ENCODE data around the gene TNNI2. TPM values are rescaled to one million over a fixed set of nuclear protein-coding genes. Genes with fewer than 3 reads are reported as not detected.

TNNI2 gene
- total and polyA plus RNA-seq, 2 experiments from 2014 or later, result 0.73 to 5.5 TPM

DNA sequence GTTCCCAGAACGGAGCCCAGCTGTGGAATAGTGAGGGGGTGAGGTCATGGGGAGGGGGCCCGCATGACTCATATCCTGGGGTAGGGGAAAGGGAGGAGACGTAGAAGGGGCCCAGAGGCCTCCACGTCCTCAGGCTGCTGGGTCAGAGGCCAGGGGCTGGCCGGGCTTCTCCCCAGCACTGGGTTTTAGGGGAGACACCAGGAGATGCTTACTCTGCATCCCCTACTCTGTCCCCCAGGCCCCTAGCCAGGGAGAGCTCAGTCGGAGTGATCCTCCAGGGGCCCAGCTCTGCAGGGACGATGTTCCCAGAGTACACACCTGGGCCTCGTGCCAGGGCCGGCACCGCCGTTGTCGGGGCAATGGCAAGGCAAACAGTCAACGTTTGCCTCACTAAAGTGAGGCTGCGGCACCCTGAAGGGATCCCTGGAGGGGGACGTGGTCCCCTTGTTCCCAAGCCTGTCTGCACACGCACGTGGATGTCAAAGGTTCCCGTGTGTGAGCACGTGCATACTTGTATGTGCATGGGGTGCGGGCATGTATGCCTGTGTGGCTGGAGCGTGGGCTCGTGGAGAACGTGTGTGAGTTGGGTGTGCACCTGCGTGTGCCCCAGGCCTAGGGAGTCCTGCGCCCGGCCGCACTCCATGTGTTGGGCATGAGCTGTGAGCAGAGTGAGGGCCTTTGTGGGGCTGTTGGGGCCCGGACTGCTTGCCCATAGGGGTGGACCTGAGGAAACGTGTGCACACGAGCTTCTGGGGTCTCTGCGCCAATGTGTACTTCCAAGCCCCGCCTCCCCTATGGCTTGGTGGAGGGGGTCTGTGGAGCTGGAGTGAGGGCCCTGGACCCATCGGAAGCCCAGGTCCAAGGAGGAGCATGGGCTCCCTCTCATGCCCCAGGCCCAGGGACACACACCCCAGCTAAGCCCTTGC lies 38.7 kb downstream of the TNNI2 start:
- Histone ChIP-seq H3K27ac (peak overlapping the region; percentile 99), H4K20me1 (ENCODE audit: insufficient read depth, poor library complexity, severe bottlenecking) (no peaks in the 10 kb centered on the region), H3K36me3 (replicated peaks; ENCODE audit: insufficient read depth, low read depth) (no peaks in the 10 kb centered on the region), H3K79me2 (no peaks in the 10 kb centered on the region), H3K9me2 (replicated peaks; ENCODE audit: insufficient read depth) (no peaks in the 10 kb centered on the region), H3K9me3 (ENCODE audit: low read depth) (no peaks in the 10 kb centered on the region), H3K4me1 (ENCODE audit: insufficient read depth) (peaks cover 59% of the 10 kb centered on the region), H2AFZ (no peak overlapping the region), H3K27me3 (no peaks in the 10 kb centered on the region), H3K4me3 (no peak overlapping the region), H3K4me2 (peak overlapping the region; percentile 73)
- TF ChIP-seq EZH2phosphoT487 (IDR thresholded peaks at IDR 0.05; ENCODE audit: low read depth, severe bottlenecking, unreplicated experiment) (no peak), EZH2 (IDR thresholded peaks at IDR 0.05; ENCODE audit: borderline replicate concordance) (no peak)
- peak; percentile 61 for DNase-seq (ENCODE audit: low spot score)
- 67% methylated on average over 28 of the region's 33 CpGs for WGBS (ENCODE audit: low lambda C conversion rate, missing lambda C conversion rate)

DNA sequence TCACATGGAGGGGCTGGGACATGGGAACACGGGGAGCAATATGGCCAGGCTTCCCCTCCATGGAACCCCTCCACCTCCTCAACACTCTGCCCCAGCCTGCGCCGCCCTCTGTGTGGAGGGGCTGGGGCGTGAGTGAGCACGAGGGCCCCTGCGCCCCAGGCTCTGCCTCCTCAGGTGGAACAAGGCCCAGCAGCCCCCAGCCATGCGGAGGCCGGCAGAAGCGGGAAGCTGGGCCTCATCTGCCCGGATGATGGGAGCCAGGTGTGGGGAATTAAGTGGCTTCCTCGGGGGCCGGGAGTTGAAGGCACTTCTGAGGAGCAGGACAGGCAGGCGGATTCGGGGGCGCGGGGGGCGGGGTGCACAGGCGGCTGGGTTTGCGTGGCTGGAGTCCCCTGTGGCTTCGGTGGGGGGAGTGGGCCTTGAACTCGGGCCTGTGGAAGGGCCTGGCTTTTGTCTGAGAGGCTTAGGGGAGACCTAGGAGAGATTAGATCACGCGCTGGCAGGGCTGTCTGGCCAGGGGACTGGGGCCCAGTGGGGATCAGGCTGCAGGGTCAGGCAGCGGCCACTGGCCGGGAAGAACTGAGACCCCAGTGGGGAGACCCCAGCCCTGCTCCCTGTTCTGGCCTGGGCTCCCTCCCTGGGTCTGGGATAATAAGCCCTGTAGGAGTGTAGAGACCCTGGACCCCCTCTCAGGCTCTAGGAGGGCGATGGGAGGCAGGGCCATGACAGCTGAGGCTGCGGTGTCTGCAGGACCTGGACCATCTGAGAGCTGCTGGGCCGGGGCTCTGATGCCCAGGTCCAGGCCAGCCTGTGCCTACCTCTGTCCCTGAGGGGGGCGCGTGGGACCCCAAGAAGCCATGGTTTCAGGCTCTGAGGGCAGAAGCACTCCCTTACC lies 39.6 kb downstream of the TNNI2 start:
- H3K79me2 ChIP-seq, result no peaks in the 10 kb centered on the region
- H3K9me3 ChIP-seq (ENCODE audit: low read depth), result no peaks in the 10 kb centered on the region
- no peak for TF ChIP-seq EZH2phosphoT487 (IDR thresholded peaks at IDR 0.05; ENCODE audit: low read depth, severe bottlenecking, unreplicated experiment)
- no peaks in the 10 kb centered on the region for H3K36me3 ChIP-seq (replicated peaks; ENCODE audit: insufficient read depth, low read depth)
- no peaks in the 10 kb centered on the region for H4K20me1 ChIP-seq (ENCODE audit: insufficient read depth, poor library complexity, severe bottlenecking)
- no peaks in the 10 kb centered on the region for H3K9me2 ChIP-seq (replicated peaks; ENCODE audit: insufficient read depth)
- peaks cover 61% of the 10 kb centered on the region for H3K4me1 ChIP-seq (ENCODE audit: insufficient read depth)
- peak; percentile 66 for DNase-seq (ENCODE audit: low spot score)
- H3K27me3 ChIP-seq, result no peaks in the 10 kb centered on the region
- peak overlapping the region; percentile 73 for H3K4me2 ChIP-seq
- H2AFZ ChIP-seq, result no peak overlapping the region
- 70% methylated on average over 21 of the region's 30 CpGs for WGBS (ENCODE audit: low lambda C conversion rate, missing lambda C conversion rate)
- peak overlapping the region; percentile 99 for H3K27ac ChIP-seq
- no peak overlapping the region for H3K4me3 ChIP-seq

GRCh38 chr11:1879342-1879940 lies 40.7 kb downstream of the TNNI2 start:
- H3K27ac ChIP-seq, result peak overlapping the region; percentile 99
- DNase-seq (ENCODE audit: low spot score), result no peak
- no peak for TF ChIP-seq EZH2 (IDR thresholded peaks at IDR 0.05; ENCODE audit: borderline replicate concordance)
- TF ChIP-seq CTCF (IDR thresholded peaks at IDR 0.05; ENCODE audit: poor library complexity), result no peak
- TF ChIP-seq EZH2phosphoT487 (IDR thresholded peaks at IDR 0.05; ENCODE audit: low read depth, severe bottlenecking, unreplicated experiment), result no peak
- no peak overlapping the region for H3K4me3 ChIP-seq
- H3K9me3 ChIP-seq (ENCODE audit: low read depth), result no peaks in the 10 kb centered on the region
- H3K36me3 ChIP-seq (replicated peaks; ENCODE audit: insufficient read depth, low read depth), result no peaks in the 10 kb centered on the region
- H3K4me2 ChIP-seq, result no peak overlapping the region
- H4K20me1 ChIP-seq (ENCODE audit: insufficient read depth, poor library complexity, severe bottlenecking), result no peaks in the 10 kb centered on the region
- no peaks in the 10 kb centered on the region for H3K79me2 ChIP-seq
- H3K9me2 ChIP-seq (replicated peaks; ENCODE audit: insufficient read depth), result no peaks in the 10 kb centered on the region
- no peak overlapping the region for H2AFZ ChIP-seq
- peaks cover 61% of the 10 kb centered on the region for H3K4me1 ChIP-seq (ENCODE audit: insufficient read depth)
- no peaks in the 10 kb centered on the region for H3K27me3 ChIP-seq
- 92% methylated on average over 13 of the region's 13 CpGs for WGBS (ENCODE audit: low lambda C conversion rate, missing lambda C conversion rate)

DNA sequence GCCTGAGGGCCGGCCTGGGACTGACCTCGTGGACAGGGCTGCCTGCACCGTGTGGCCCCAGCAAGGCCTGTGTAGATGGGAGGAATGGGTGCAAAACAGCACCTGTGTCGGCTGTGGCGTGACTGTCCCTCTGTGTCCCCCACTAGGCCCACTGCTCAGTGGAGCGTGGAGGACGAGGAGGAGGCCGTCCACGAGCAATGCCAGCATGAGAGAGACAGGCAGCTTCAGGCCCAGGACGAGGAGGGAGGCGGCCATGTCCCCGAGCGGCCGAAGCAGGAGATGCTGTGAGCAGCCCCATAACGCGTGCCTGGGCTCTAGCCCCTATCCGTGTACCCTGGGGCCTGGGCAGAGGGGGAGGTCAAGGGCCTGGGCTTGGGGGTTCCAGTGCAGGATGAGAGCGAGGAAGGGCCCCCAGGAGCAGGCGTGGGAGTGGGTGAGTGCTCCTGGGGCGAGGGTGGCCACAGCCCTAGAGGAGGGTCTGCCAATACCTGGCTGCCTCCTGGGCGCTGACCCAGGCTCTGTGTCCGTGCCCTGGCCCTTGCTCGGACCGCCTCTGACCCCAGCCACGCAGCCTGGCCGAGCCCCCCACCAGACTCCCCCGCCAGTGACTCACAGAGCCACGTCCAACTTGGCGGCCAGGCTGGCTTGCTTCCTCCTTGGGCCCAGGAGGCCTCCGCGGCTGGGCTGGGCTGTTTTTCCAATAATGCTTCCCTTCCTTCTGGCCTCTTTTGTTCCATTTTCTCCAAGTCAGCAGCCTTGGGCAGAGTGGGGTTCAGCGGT lies 41.4 kb downstream of the TNNI2 start:
- no peaks in the 10 kb centered on the region for H3K9me2 ChIP-seq (replicated peaks; ENCODE audit: insufficient read depth)
- no peak overlapping the region for H2AFZ ChIP-seq
- no peaks in the 10 kb centered on the region for H3K79me2 ChIP-seq
- peak overlapping the region; percentile 99 for H3K27ac ChIP-seq
- peak; percentile 30 for DNase-seq (ENCODE audit: low spot score)
- H3K36me3 ChIP-seq (replicated peaks; ENCODE audit: insufficient read depth, low read depth), result no peaks in the 10 kb centered on the region
- H3K9me3 ChIP-seq (ENCODE audit: low read depth), result no peaks in the 10 kb centered on the region
- H3K4me1 ChIP-seq (ENCODE audit: insufficient read depth), result peaks cover 55% of the 10 kb centered on the region
- no peaks in the 10 kb centered on the region for H4K20me1 ChIP-seq (ENCODE audit: insufficient read depth, poor library complexity, severe bottlenecking)
- no peaks in the 10 kb centered on the region for H3K27me3 ChIP-seq
- WGBS (ENCODE audit: low lambda C conversion rate, missing lambda C conversion rate), result 95% methylated on average over 31 of the region's 32 CpGs
- no peak overlapping the region for H3K4me2 ChIP-seq
- TF ChIP-seq CTCF (IDR thresholded peaks at IDR 0.05; ENCODE audit: poor library complexity) (no peak), EZH2phosphoT487 (IDR thresholded peaks at IDR 0.05; ENCODE audit: low read depth, severe bottlenecking, unreplicated experiment) (no peak), EZH2 (IDR thresholded peaks at IDR 0.05; ENCODE audit: borderline replicate concordance) (no peak)
- no peak overlapping the region for H3K4me3 ChIP-seq

Measured in hepatocyte (in vitro differentiated cells).